ENCODE measurements around the gene NIPA2.

The NIPA2 gene

DNA sequence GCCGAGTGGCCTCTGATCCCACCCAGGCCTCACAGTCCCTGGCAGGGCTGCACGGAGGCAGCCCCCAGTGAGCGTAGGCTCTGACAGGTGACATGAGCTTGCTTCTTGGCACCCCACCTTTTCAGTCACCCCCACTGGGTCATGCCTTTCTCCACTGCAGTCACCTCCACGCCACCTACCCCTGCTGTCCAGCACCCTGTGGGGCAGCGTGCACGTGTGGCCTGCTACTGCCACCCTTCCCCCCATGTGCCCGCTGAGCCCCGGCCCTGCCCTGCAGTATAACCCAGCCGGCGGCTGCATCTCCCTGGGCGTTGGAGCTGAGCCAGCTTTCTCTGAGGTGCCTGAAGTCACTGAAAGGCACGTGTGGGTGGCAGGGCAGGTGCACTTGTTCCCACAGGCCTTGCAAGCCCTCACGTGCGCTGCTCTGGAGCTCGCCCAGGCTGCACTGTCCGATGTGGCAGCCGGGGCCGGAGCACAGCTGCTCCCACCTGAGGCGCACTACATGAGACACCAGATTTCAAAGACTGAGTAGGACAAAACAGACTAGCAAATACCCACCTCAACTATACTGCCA, 65.6 kb downstream of the NIPA2 start:
- no peak for DNase-seq

GRCh38 chr15:22904736-22905135, 66.3 kb downstream of the NIPA2 start:
- DNase-seq: no peak

DNA sequence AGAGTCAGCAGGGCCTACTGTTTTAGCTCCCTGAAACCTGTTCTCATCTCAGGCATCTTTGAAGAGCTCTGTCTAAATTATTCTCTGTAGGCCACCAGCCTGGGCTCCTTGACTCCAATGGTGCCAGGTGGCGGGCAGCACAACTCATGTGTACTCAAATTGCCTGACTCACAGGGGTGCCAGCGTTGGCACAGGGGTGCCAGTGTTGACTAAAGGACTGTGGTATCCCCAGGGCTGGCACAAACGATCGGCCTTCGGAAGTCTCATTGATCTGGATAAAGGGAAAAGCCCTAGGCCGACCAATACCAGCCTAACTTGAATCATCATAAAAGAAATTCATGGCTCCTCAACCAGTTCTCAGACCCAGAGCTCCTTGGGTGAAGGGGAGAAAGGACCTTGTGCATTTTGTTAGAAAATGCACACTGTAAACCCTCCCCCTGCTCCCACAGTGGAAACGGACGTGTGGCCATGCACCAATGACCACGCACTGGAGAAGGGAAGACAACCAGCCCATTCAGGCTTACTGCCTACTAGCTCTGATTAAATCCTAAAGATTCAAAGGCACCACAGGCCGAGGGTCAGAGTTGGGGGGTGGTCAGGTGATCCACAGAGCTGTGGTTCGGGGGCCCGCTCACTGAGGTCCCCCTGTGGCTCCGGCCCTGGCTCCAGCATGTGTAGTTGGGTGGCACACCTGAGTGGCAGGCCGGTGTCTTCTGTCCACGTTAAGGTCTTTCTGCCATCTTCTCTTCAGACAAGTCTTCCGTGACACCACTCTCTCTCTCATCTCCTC, 68.9 kb downstream of the NIPA2 start:
- no peak for DNase-seq

DNA sequence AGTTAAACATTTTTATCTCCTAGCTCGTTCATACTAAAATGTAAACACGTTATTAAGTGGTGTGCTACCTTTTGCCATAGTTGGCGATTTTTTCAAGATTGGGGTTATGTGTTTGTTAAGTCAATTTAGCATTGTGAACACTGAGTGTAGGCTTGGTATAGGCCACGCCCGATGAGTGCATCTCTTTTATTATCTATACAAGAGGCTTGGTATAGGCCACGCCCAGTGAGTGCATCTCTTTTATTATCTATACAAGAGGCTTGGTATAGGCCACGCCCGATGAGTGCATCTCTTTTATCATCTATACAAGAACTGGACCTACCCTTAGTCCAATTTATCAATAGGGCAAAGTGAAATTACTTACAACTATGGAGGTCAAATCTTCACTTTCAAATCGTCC, 70.4 kb downstream of the NIPA2 start:
- DNase-seq: no peak

- DNase-seq: no peak
Measured at GRCh38 chr15:22911306-22911705, 72.8 kb downstream of the NIPA2 start.

DNA sequence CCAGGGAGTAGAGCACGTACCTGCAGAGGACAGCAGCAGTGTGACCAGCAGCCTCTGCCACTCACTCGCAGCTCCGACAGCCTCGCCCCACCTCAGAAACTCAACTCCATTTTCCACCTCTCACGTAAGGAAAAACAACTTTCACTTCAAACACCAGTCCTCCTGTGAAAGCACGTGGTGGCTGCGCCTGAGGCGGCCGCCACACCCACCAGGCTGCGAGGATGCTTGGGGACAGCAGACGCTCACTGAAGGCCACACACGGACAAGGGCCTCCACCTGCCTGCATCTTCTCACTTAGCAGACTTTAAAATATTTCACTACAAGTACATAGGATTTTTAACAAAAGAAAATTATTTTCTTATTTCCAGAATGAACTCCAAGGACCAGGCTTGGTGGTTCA, 73.8 kb downstream of the NIPA2 start:
- DNase-seq: no peak

DNA sequence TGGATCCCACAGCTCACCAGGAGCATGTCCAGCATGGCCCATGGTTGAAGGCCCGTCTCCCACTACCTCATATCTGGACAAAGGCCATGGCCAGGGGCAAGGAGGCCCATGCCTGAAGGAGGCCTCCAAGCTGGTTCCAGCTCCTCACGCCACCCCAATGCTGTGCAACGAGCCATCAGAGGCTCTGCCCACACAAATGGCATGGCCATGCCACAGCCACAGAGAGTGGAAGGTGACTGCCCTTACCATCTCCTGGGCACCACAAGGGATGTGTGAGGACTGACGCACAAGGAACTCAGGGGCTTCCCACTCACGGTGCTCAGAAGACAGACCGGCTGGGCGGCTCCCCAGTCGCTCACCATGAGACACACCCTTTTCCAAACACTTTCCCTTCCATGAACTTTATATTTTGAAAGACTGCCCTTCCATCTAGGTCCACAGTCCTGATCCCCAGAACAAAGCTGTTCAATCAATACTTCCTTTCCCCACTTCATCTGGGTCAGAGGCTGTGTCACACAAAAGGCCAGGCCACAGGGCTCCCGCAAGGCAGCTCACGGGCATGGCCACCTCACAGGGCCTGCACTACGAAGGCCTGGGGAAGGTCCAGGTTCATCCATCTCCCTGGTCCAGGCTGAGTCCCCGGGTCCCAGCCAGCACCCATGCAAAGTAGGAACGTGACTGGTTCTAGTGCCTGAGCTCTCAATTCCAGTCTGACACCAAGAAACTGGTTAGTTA, 75.3 kb downstream of the NIPA2 start:
- DNase-seq: no peak

DNA sequence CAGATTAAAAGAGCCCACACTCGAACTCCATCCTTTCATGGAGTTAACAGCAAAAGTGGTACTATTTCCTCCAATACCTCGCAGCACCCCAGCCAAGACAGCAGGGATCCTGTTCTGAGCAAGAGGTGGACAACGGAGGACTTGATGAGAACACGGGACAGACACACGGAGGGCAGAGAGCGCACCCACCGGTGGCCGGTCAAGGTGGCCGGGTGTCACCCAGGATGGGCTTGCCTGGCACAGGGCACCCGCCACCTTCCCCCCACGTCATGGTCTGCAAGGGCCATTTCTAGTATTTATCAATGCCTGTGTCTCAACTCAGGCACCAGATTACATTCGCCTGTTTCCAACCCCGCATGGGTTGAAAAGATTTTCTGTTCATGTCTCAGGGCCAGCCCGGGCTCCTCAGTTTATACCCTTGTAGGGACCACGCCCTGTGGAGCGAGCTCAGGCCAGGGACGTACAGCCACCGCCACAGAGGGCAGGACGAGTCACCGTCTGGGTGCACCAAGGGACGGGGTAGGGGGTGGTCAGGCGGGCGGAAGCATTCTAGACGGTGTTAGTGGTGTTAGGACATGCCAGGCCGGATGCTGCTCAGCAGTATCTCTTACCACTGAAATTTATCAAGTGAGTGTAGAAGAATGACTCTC, 77.5 kb downstream of the NIPA2 start:
- DNase-seq: no peak

DNA sequence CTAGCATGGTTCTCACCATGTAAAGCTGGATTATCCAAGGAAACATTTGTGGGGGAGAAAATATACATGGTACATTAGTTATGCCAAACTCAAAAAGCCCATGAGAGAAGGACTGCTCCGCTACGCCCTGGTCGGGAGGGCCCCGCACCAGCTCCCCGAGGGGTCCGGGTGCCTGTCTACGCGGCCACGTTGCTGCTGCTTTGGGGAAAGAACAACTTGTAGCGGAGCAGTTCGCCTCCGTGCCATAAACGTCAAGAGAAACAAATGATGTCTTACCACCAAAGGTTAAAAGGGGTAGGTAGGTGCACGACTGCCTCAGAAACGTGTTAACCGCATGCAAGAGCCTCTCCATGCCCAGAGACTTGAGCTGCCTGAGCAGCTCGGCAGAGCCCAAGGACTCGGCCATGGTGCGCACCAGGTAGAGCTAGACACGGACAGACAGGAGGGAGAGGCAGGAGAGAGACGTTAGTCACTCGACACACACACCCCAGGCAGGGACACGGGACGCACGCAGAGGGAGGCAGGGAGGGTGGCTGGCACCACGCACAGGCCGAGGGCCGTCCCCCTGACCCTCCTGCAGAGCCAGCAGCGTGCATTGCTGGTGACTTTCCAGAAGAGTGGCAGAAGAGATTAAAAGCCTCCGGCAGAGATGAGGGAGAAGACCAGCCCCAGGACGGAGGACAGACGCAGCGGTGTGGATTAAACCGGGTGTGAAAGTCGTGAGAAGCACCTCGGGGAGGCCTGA, 78.3 kb downstream of the NIPA2 start:
- no peak for DNase-seq

DNA sequence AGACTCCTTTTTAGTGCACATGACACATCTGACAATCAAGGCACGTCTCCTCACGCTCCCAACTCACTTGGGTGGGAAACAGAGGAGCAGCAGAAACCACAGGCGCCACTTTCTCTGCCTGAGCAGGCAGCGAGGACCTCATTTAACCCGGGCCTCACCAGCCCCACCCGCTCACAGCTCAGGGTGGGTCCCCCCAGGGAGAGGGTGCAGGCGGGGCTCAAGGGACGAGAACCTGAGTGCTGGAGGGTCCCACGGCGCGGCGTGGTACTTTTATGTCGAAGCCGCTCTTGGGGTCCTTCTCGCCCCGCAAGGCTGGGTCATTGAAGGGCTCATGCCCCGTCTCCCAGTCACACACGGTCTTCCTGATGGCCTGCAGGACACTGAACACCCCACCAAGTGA, 79.1 kb downstream of the NIPA2 start:
- DNase-seq: no peak

Measured in NCI-H1930 (cell line).